Renal pelvis (tissue), 4 donors: ENCODE data around the gene CLECL1. TPM values are rescaled to one million over a fixed set of nuclear protein-coding genes. Genes with fewer than 3 reads are reported as not detected.
"Not testable (repeated sequence)": the region's sequence is repeated elsewhere in the genome, so short reads cannot be mapped to it uniquely, and the experiment has no call there.

ENCODE experiments used
- DNase-seq: peaks from one replicate; pipeline ENCODE4 v3.0.0-alpha.2; 2013
- polyA plus RNA-seq, 3 donors: library from polyadenylated mRNA; unstranded; fragments of 120-200 nt; gene quantifications; one replicate each; pipeline ENCODE4 v1.2.1, GENCODE V29; 2013; ENCODE audit not compliant: insufficient read length in 3 of 3

CLECL1 gene
- polyA plus RNA-seq, 3 donors: 0.21 to 0.22 TPM; not detected in 1

- DNase-seq: no peak
These were observed 19.4 kb upstream of the CLECL1 start for GRCh38 chr12:9752145-9752933.

- no peak for DNase-seq
These were observed 18.6 kb upstream of the CLECL1 start for GRCh38 chr12:9751204-9752144.

- peak; percentile 50 for DNase-seq
These were observed 17.6 kb upstream of the CLECL1 start for GRCh38 chr12:9750276-9751203.

GRCh38 chr12:9749640-9750039 is 16.7 kb upstream of the CLECL1 start:
- no peak for DNase-seq

GRCh38 chr12:9745199-9745598 is 12.3 kb upstream of the CLECL1 start:
- DNase-seq: peak; percentile 61

GRCh38 chr12:9742661-9743060 is 9.8 kb upstream of the CLECL1 start:
- no peak for DNase-seq

- DNase-seq: no peak
These were observed 8.8 kb upstream of the CLECL1 start for GRCh38 chr12:9741726-9742125.

GRCh38 chr12:9740106-9740750 is 7.3 kb upstream of the CLECL1 start:
- no peak for DNase-seq

GRCh38 chr12:9739404-9740105 is 6.7 kb upstream of the CLECL1 start:
- not testable (repeated sequence) for DNase-seq

- not testable (repeated sequence) for DNase-seq
These were observed 6.0 kb upstream of the CLECL1 start for GRCh38 chr12:9738905-9739304.

- no peak for DNase-seq
These were observed 4.2 kb upstream of the CLECL1 start for GRCh38 chr12:9736936-9737705.

GRCh38 chr12:9735601-9736000 is 2.7 kb upstream of the CLECL1 start:
- DNase-seq: no peak

GRCh38 chr12:9731797-9732196 is 1.1 kb downstream of the CLECL1 start:
- no peak for DNase-seq

GRCh38 chr12:9731393-9731792 is 1.5 kb downstream of the CLECL1 start:
- no peak for DNase-seq

GRCh38 chr12:9730591-9730990 is 2.3 kb downstream of the CLECL1 start:
- no peak for DNase-seq

GRCh38 chr12:9730011-9730410 is 2.9 kb downstream of the CLECL1 start:
- no peak for DNase-seq

- no peak for DNase-seq
These were observed 3.8 kb downstream of the CLECL1 start for GRCh38 chr12:9729082-9729481.

- DNase-seq: no peak
These were observed 5.1 kb downstream of the CLECL1 start for GRCh38 chr12:9727813-9728212.

- no peak for DNase-seq
These were observed 7.6 kb downstream of the CLECL1 start for GRCh38 chr12:9725213-9725870.
